Nephron (organoid): ENCODE data around the gene SLTM.
"Not testable (repeated sequence)": the region's sequence is repeated elsewhere in the genome, so short reads cannot be mapped to it uniquely, and the experiment has no call there.

Experiments used
- H3K27ac Mint-ChIP-seq, 3 experiments: 2 replicates each; pipeline ENCODE4 v1.8.0; 2020; ENCODE audit warnings: mixed read lengths in 3 of 3, mild to moderate bottlenecking in 2 of 3, moderate library complexity in 1 of 3
- H3K27me3 Mint-ChIP-seq: 2 replicates; pipeline ENCODE4 v1.8.0; 2021; ENCODE audit warnings: low read depth, mild to moderate bottlenecking, moderate library complexity, mixed read lengths
- H3K36me3 Mint-ChIP-seq: 2 replicates; pipeline ENCODE4 v1.8.0; 2020; ENCODE audit warnings: low read depth, mixed read lengths
- H3K4me1 Mint-ChIP-seq: 2 replicates; pipeline ENCODE4 v1.8.0; 2020; ENCODE audit warnings: mixed read lengths
- H3K4me3 Mint-ChIP-seq, 3 experiments: 2 replicates each; pipeline ENCODE4 v1.8.0; 2020; ENCODE audit warnings: mild to moderate bottlenecking in 3 of 3, mixed read lengths in 3 of 3, moderate library complexity in 2 of 3
- H3K9me3 Mint-ChIP-seq: 2 replicates; pipeline ENCODE4 v1.8.0; 2020; ENCODE audit warnings: mixed read lengths
- TF ChIP-seq, protein P1 (sequence below), 3 experiments: fragments of 200-600 bp; sonication (generic); IDR thresholded peaks; one replicate each; pipeline ENCODE4 v1.5.0; 2021; ENCODE audit warnings: antibody characterized with exemption in 3 of 3; ENCODE audit not compliant: unreplicated experiment in 3 of 3

The SLTM gene

DNA sequence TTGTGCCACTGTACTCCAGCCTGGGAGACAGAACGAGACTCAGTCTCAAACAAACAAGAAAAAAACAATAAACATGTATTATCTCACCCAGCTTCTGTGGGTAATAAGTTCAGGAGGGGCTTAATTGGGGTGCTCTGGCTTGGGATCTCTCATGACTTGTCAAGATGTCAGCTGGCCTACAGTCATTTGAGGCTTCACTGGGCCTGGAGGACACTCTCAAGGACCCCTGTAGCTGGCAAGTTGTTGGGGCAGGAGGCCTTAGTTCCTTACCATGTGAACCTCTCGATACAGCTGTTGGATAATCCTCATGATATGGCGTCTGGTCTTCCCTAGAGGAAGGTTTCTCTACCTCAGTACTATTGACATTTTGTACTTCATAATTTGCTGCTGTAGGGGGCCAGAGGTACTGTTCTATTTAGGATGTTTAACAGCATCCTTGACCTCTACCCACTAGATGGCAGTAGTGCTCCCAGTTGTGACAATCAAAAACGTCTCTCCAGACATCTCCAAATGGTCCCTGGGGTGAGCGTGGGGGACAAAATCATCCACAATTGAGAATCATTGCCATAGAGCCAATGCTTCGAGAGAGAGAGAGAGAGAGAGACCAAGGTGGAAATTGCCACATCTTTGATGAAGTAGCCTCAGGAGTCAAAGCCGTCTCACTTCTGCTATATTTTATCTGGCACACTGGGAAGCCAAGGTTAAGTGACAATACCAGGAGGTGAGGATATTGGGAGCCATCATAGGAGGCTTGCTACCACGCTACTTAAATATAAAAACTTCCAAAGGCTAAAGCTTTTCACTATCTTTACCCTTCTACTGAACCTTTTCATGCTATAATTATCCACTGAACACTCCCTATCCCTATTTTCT lies 23.9 kb upstream of the SLTM start:
- Mint-ChIP-seq H3K27me3 (peaks cover 4% of the 10 kb centered on the region), H3K36me3 (no peaks in the 10 kb centered on the region), H3K9me3 (no peaks in the 10 kb centered on the region), H3K4me3 (no peak overlapping the region), H3K4me1 (peaks cover 3% of the 10 kb centered on the region), H3K27ac (no peak overlapping the region)
- TF ChIP-seq, protein P1, sequence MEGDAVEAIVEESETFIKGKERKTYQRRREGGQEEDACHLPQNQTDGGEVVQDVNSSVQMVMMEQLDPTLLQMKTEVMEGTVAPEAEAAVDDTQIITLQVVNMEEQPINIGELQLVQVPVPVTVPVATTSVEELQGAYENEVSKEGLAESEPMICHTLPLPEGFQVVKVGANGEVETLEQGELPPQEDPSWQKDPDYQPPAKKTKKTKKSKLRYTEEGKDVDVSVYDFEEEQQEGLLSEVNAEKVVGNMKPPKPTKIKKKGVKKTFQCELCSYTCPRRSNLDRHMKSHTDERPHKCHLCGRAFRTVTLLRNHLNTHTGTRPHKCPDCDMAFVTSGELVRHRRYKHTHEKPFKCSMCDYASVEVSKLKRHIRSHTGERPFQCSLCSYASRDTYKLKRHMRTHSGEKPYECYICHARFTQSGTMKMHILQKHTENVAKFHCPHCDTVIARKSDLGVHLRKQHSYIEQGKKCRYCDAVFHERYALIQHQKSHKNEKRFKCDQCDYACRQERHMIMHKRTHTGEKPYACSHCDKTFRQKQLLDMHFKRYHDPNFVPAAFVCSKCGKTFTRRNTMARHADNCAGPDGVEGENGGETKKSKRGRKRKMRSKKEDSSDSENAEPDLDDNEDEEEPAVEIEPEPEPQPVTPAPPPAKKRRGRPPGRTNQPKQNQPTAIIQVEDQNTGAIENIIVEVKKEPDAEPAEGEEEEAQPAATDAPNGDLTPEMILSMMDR (IDR thresholded peaks at IDR 0.05; ENCODE audit: unreplicated experiment in 3 of 3) = peak; percentile 57 to 67 (median 62)

DNA sequence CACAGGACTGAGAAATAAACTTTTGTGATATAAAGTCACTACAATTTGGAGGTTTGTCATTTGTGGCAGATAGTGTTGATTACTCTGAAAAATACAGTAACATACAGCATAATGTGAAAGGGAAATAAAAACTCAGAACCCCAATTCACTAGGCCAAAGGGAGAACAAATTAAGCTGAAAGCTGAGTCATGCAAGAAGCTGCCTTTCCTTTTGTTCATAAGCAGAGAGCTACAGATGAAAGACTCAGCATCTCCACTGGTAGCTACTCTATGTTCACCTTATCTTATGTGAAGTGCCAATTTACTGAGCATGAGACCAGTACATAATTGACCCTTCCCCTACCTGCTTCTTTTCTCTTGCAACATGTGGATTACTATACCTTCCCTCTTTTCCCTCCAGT lies 19.3 kb upstream of the SLTM start:
- Mint-ChIP-seq H3K27me3 (peaks cover 4% of the 10 kb centered on the region), H3K9me3 (no peaks in the 10 kb centered on the region), H3K27ac (no peak overlapping the region), H3K4me3 (no peak overlapping the region), H3K4me1 (peaks cover 13% of the 10 kb centered on the region), H3K36me3 (no peaks in the 10 kb centered on the region)
- TF ChIP-seq, protein P1 (IDR thresholded peaks at IDR 0.05; ENCODE audit: unreplicated experiment in 3 of 3) = no peak

DNA sequence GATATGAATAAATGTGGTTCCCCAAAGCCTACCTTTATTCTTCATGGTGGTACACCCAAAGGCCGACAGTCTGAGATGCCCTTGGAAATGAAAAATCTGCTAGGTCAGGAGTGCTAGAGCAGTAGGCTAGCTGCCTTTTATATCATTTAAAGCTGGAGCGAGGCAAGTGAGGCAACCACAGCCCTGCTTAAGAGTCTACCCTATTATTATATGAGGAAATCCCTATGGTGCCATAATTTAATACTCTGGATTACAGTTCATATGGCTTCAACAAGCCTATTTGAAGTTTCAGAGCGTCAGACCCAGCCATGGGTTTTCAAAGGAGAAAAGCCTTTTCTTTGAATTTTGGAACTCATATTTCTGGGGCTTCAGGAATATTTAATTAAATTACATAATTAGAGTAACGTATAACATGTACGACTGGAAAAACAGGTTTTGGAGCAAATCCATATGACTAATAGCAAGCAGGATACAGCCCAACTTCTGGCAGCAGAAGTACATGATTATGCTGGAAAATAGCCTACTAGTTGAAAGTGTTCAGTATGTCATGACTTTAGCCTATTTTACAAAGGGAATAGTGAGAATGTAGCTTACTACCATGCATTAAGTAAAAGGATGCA lies 18.0 kb upstream of the SLTM start:
- no peaks in the 10 kb centered on the region for H3K9me3 Mint-ChIP-seq
- no peak overlapping the region for H3K4me3 Mint-ChIP-seq
- TF ChIP-seq, protein P1 (IDR thresholded peaks at IDR 0.05; ENCODE audit: unreplicated experiment in 3 of 3) = no peak
- peak overlapping the region in 1 of 3 experiments; percentile 53 for H3K27ac Mint-ChIP-seq
- H3K36me3 Mint-ChIP-seq = no peaks in the 10 kb centered on the region
- peaks cover 13% of the 10 kb centered on the region for H3K4me1 Mint-ChIP-seq
- H3K27me3 Mint-ChIP-seq = peaks cover 4% of the 10 kb centered on the region

DNA sequence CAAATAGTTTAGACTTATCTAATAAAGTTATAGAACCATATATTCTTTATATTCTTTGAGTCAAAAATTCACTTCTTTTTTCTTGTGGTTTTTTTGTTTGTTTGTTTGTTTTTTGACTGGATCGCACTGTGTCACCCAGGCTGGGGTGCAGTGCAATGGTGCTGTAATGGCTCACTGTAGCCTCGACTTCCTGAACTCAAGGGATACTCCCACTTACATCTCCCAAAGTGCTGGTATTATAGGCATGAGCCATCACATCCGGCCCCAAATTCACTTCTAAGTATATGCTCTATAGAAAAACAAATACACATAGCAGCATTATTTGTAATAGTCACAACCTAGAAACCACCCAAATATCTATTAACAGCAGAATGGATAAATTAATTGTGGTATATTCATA lies 13.7 kb upstream of the SLTM start:
- Mint-ChIP-seq H3K4me1 (peaks cover 9% of the 10 kb centered on the region), H3K27ac (no peak overlapping the region), H3K9me3 (no peaks in the 10 kb centered on the region), H3K4me3 (no peak overlapping the region), H3K36me3 (no peaks in the 10 kb centered on the region), H3K27me3 (no peaks in the 10 kb centered on the region)
- TF ChIP-seq, protein P1 (IDR thresholded peaks at IDR 0.05; ENCODE audit: unreplicated experiment in 3 of 3) = no peak

DNA sequence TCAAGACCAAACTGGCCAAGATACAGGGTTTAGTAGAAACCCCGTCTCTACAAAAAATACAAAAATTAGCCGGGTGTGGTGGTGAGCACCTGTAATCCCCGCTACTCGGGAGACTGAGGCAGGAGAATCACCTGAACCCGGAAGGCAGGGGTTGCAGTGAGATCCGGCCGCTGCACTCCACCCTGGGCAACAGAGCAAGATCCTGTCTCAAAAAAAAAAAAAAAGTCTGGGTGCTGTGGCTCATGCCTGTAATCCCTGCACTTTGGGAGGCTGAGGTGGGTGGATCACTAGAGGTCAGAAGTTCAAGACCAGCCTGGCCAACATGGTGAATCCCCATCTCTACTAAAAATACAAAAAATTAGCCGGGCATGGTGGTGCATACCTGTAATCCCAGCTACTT lies 1.5 kb upstream of the SLTM start:
- peak overlapping the region; percentile 97 to 100 (median 99) for H3K27ac Mint-ChIP-seq
- not testable (repeated sequence) for H3K36me3 Mint-ChIP-seq, H3K27me3 Mint-ChIP-seq, H3K9me3 Mint-ChIP-seq
- peak overlapping the region; percentile 95 to 98 (median 97) for H3K4me3 Mint-ChIP-seq
- H3K4me1 Mint-ChIP-seq = peaks cover 24% of the 10 kb centered on the region

- Mint-ChIP-seq H3K4me1 (peaks cover 24% of the 10 kb centered on the region), H3K36me3 (peaks cover 4% of the 10 kb centered on the region), H3K9me3 (no peaks in the 10 kb centered on the region), H3K4me3 (peak overlapping the region; percentile 95 to 98 (median 97)), H3K27me3 (no peaks in the 10 kb centered on the region), H3K27ac (peak overlapping the region; percentile 97 to 100 (median 99))
- TF ChIP-seq, protein P1 (IDR thresholded peaks at IDR 0.05; ENCODE audit: unreplicated experiment in 3 of 3) = no peak
Measured at GRCh38 chr15:58934521-58934920, 1.0 kb upstream of the SLTM start.
